ENCODE measurements around the gene ITGB6.

GRCh38 chr2:160200921-160201320 lies 849 bp upstream of the ITGB6 start:
- no peak for TF ChIP-seq ZFP30 (CRISPR knock-in tag; IDR thresholded peaks at IDR 0.05)
- TF ChIP-seq GLIS3 (CRISPR knock-in tag; IDR thresholded peaks at IDR 0.05) = no peak
- TF ChIP-seq, protein P1, sequence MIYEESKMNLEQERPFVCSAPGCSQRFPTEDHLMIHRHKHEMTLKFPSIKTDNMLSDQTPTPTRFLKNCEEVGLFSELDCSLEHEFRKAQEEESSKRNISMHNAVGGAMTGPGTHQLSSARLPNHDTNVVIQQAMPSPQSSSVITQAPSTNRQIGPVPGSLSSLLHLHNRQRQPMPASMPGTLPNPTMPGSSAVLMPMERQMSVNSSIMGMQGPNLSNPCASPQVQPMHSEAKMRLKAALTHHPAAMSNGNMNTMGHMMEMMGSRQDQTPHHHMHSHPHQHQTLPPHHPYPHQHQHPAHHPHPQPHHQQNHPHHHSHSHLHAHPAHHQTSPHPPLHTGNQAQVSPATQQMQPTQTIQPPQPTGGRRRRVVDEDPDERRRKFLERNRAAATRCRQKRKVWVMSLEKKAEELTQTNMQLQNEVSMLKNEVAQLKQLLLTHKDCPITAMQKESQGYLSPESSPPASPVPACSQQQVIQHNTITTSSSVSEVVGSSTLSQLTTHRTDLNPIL (CRISPR knock-in tag; IDR thresholded peaks at IDR 0.05; ENCODE audit: low read depth) = no peak
- no peak for TF ChIP-seq ISL1 (CRISPR knock-in tag; IDR thresholded peaks at IDR 0.05)
- no peak for TF ChIP-seq PATZ1 (CRISPR knock-in tag; IDR thresholded peaks at IDR 0.05; ENCODE audit: borderline replicate concordance)
- no peak for TF ChIP-seq ZNF565 (CRISPR knock-in tag; conservative IDR thresholded peaks at IDR 0.05; ENCODE audit: low read depth)
- no peak for TF ChIP-seq TOX (CRISPR knock-in tag; IDR thresholded peaks at IDR 0.05; ENCODE audit: borderline replicate concordance)
- TF ChIP-seq ZNF8 (CRISPR knock-in tag; IDR thresholded peaks at IDR 0.05) = no peak
- no peak for TF ChIP-seq TCF4 (CRISPR knock-in tag; IDR thresholded peaks at IDR 0.05; ENCODE audit: borderline replicate concordance)
- no peak for TF ChIP-seq PPARA (CRISPR knock-in tag; IDR thresholded peaks at IDR 0.05; ENCODE audit: borderline replicate concordance)
